Testis (tissue), 2 donors: ENCODE results near the gene TNFSF11.

ENCODE experiments used
- POLR2A ChIP-seq: fragments of 450-650 bp; IDR thresholded peaks from one replicate; pipeline ENCODE4 v1.6.1; 2017; ENCODE audit warnings: antibody characterized with exemption, mild to moderate bottlenecking, moderate library complexity
- TF ChIP-seq, protein P1 (sequence below), 3 experiments: fragments of 450-650 bp in 2 of 3; fragments of 200-600 bp in 1 of 3; sonication (generic) in 1 of 3; IDR thresholded peaks; one replicate each; pipeline ENCODE4 v1.5.1; 2016 to 2019; ENCODE audit warnings: antibody characterized with exemption in 3 of 3, mild to moderate bottlenecking in 2 of 3, moderate library complexity in 1 of 3

DNA sequence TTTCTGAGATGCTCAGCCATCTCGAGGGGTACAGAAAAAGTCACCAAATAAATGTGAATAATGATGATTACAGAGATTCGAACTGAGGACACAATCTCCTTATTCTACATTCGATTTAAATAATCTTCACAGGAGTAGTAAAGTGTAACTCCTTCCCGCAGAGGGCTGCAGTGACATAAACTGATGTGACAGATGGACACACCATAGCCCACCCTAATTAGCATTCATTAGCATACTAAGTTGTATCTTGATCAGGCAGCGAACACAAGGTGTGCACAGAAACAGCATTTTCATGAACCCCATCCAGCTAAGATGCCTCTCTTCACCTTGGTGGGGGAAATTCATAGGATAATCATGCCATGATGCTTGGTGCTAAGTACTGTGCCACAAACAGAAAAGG, 83.0 kb downstream of the TNFSF11 start:
- TF ChIP-seq, protein P1, sequence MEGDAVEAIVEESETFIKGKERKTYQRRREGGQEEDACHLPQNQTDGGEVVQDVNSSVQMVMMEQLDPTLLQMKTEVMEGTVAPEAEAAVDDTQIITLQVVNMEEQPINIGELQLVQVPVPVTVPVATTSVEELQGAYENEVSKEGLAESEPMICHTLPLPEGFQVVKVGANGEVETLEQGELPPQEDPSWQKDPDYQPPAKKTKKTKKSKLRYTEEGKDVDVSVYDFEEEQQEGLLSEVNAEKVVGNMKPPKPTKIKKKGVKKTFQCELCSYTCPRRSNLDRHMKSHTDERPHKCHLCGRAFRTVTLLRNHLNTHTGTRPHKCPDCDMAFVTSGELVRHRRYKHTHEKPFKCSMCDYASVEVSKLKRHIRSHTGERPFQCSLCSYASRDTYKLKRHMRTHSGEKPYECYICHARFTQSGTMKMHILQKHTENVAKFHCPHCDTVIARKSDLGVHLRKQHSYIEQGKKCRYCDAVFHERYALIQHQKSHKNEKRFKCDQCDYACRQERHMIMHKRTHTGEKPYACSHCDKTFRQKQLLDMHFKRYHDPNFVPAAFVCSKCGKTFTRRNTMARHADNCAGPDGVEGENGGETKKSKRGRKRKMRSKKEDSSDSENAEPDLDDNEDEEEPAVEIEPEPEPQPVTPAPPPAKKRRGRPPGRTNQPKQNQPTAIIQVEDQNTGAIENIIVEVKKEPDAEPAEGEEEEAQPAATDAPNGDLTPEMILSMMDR (IDR thresholded peaks at IDR 0.05), result no peak
- no peak for TF ChIP-seq POLR2A
